NOMO-1 treated with dmso at 0.1 percent for 144 hours (cell line): ENCODE data around the gene PCTP.

ENCODE experiments used
- DNase-seq: peaks from one replicate; lab custom pipeline; 2025; ENCODE audit not compliant: unreplicated experiment; lab: John Stamatoyannopoulos, UW

Gene PCTP

GRCh38 chr17:55750750-55751657, at the start of gene PCTP:
Gene PCTP, plus strand, starts transcription at chr17:55751051. Its CDS starts 53 bp downstream, at chr17:55751104.
- peak; percentile 95 for DNase-seq

DNA sequence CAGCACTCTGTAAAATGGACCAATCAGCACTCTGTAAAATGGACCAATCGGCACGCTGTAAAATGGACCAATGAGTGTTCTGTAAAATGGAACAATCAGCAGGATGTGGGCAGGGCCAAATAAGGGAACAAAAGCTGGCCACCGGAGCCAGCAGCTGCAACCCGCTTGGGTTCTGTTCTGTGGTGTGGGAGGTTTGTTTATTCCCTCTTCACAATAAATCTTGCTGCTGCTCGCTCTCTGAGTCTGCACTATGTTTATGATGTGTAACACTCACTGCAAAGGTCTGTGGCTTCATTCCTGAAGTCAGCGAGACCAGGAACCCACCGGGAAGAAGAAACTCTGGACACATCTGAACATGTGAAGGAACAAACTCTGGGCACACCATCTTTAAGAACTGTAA, 48.7 kb upstream of the PCTP start:
- no peak for DNase-seq

- DNase-seq: peak; percentile 46
Observed at GRCh38 chr17:55704401-55704800, 46.5 kb upstream of the PCTP start.

GRCh38 chr17:55705847-55706246, 45.0 kb upstream of the PCTP start:
- no peak for DNase-seq

DNA sequence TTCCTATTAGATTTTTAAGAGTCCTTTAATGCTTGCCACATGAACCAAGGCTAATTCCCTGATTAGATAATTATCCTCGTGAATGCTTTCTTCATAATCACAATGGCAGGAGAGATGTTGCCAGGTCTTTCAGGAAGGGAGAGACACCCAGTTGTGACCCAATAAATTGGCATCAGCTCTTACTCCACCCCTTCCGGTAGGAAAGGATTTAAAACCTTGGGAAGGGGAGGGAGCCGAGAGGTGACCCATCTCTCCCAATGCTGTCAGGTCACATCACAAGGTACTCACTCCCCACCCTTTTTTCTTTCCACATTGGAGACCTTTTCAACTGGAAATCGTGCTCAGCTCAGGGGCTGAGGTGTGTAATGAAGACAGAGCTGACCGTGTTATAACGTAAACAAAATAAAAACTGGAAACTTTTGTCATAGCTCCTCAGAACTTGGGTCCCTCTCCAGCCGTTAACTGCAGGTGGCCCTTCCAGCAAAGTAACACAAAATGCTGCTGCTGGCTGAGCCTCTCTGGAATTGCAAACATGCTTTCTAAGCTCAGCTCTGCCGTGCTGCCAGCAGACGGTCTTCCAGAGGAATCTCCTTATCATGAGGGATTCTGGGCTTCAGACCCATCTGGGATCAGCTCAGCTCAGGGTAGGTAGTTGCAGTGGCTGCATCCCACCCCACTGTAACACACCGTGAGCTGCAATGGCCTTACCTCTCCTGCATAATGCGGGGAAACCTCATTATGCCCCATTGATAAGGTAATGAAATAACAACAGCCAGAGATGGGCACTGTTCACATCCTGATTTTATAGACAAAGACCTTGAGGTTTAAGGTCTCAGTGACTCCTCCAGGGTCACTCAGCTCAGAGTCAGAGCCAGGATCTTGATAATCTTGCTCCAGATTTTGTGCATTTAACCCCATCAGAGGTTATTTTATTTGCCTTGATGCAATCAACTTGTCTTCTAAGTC, 43.8 kb upstream of the PCTP start:
- no peak for DNase-seq

DNA sequence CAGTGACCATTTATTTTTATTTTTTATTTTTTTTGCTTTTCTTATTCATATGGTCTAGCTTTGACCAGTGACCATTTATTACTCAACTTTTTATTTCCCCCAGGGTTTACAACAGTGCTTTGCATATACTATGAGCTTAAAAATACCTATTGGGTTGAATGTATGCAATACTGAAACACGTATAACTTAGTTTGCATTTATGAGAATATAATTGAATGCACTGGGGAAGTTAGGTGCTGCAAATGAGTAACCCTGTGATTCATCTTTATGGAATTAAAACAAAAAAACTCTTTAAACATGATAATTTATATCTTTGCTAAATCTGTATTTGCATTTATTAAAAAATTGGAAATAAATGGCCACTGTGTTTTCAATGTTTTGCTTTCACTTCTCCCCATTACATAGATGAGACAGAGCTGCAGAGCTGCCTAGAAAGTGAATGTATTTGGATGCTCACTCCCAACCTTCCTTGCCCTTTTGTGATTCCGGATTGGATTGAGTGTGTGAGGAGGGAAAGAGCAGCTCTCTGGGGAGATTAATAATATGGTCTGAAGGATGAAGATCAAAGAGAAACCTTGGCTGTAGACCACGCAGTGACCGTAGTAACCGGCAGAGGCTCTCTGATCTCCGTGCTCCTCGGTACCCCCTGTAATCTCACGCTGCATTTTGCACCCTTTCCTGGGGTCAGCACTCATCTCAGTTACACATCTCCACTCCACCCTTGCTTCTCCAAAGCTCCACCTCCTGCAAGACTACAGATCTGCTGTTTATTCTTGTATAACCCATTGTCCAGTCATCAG, 42.5 kb upstream of the PCTP start:
- no peak for DNase-seq

- no peak for DNase-seq
Observed at GRCh38 chr17:55709440-55709839, 41.4 kb upstream of the PCTP start.

DNA sequence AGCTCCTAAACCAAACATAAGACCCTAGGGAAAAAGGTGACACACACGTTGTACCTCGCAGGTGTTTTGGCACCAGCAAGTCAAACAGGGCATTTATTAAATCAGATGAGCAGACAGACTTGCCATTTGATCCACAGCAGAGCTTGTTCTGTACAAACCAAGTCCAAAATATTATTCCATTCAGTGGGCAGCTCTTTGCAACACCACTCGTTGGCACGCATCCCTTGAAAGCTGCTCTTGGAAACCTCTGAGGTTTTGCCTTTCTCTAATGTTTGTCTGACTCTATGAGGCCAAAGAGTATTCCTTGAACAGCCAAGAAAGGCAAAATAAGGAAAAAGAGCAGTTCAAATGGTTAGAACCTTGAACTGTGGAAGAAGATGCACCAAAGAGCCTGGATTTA, 40.9 kb upstream of the PCTP start:
- no peak for DNase-seq

GRCh38 chr17:55710410-55710809, 40.4 kb upstream of the PCTP start:
- peak; percentile 32 for DNase-seq

DNA sequence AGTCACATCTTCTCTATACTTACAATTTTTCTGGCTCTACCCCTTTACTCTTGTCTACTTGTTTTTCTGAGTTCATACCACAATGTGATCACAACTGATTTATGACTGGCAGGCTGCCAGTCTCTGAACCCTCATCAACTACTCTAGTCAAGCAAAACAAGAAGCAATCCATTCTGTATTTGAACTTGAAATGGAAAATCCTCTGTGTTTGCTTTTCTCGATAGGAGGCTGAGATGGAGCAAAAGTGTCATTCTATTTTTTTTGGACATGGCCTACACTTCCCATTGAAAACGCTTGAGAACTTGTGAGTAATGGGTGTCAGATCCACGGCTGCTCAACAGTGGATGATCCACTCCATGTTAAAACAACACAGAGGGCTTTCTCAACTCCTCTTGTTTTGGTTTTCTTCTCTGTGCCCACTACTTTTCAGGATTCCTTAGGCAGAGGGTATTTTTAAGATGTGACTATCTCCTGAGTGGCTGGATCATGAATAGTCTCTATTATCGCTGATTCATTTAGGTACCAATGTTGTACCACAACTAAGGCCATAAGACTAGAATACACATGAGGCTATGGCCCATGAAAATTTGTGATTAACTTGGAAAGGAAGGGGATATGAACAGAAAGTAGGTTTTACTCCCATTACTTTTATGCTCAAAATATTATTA, 39.9 kb upstream of the PCTP start:
- no peak for DNase-seq

DNA sequence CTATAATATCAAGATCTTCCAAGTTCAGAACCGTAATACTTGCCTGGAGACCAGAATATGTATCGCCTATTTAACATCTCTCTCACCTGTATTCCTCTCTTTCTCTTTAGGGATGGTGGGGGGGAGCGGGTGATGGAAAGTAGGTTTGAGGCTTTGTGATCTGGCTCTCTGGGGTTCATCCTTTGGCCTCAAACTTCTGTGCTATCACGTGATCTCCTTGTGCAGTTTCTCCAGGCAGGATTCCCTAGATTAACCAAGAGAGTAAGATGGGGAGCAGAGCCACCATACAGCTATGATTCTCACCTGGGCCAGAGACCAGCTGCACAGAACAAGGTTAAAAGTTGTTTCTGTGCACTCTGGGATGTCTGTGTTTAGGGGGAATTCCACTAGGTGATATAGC, 33.4 kb upstream of the PCTP start:
- DNase-seq: no peak

DNA sequence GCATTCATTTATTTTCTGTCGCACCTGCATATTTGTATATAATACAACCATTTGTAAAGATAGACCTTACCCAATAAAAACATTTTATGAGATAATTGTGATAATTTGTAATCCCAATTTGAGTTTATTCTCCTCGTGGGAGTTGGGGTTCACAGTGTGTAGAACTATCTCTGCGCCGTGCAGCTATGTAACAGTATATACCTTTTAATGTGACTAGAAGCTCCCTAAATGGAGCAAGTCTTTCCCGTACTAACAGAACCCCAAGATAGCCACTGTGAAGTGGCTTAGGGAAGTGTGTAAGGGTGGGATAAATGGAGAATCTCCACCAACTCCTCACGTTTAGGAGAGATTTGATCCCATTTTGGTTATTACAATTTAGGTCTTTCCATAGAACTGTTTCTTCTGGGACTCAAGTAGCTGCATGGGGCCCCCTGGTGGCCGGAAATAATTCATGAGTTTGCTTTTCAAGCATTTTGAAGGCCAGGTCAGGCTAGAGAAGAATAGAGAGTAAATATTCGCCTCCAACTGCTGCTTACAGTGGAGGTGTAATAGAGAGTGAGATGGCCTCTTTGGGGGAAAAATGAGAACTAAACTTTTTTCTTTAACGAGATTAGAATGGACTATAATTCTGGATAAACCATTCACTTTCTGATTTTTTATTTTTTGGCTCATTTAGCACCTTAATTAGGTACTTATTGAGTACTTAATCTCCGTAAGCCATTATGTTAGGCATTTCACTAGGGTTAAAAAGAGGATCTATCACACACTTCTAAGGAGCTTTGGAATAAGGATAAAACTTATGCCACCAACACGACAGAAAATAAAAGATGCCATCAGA, 32.7 kb upstream of the PCTP start:
- no peak for DNase-seq

DNA sequence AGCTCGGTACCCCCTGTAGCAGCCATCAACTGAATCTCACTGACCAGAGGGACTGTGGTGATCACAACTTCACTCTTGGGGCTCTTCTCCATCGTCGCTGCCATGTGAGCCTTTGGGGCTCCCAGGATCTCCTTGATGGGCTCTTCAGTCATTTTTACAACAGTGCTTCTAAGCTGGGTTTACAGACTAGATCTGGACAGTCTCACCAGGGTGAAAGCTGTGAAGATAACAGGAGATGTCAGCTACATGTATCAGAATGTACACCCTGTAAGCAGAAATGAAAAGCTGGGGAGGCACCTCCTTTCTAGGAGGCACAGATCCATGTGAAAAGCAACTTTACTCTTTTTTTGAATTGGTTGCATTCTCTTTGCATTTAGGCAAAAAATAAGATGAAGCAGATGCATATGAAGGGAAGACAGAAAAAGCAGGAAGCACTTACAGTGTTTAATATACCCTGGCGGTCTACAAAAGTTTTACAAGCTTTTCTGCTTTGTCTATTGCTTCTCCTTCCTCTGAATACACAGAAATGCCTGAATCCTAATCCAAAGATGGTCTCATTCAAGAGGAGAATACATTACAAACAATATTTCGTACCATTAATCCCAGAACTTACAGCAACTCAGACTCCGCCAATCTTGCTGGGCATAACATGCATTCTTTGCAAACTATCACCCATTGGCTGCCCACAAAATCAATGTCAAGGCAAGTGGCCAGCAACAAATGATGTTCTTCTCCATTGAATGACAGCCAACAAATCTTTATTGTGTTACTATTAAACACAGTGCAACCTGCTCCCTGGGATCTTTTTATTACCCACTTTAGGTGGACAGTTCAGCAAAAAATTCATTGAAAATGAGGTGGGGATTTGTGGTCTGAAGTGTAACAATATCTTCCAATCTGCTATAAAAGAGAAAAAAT, 29.7 kb upstream of the PCTP start:
- DNase-seq: no peak

DNA sequence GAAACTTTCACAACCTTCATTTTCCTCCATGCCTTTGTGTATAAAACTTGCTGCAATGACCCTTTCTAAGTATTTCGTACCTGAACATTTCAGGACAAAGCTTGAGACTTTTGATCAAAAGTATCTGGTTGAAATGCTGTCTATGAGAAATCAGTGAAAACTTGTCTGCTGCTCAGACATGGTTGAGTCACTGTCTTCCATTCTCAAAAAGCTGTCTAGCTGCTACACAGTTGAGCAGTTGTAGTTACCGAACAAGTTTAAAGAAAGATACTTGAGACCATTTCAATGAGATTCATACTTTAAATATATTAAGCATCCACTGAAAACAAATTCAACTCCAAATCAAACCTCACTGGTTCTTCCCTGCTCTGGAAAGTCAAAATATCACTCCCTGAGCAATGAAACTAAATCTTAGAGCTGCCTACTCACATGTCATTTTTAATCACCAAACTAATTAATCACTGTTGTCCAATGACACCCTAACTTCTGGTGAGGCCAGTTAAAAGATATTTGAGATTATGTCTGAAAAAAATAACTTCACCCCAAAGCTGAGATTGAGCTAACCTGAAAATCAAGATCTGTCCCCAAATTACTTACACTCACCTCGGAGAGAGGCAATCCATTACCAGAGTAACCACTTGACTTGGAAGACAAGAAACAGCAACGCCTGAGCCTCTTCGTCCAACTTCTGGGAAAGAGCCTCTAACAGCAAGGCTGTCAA, 28.7 kb upstream of the PCTP start:
- DNase-seq: no peak

DNA sequence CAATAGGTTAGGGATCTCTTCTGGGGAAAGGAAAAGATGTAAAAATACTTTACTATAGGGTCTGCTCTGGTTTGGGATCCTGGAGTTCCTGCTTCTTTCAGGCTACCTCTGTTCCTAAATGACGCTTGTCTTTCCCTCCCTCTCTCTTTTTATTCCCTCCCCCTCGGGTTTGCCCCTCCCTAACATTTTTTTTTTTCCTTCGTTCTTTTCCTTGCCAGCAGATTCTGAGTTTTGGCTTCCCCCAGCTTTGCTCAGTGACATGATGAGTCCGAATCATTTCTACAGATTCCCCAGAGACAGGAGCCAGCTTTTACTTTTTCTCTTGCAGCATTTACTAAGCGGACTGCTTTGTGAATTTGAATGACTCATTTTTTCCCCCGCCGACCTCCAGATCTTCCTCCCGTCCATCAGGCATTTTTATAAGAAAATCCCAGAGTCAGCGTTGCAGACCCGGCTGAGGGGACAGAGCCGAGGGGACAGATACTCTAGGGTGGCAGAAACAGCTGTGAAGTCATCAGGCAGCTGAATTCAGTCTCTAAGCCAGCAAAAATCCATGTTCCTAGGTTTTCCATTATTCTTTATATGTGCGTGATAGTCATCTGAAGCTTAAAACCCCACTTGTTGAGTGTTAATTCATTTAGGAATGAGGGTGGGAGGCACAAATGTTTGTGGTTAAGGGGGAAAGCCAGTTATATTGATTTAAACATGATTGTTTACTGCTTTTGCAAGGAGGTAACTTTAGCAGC, 27.9 kb upstream of the PCTP start, which contains the start of gene TMEM100:
TSS of gene TMEM100 (minus strand) at position 123 of the 746 bp plus-strand sequence. CDS start 1,794 bp downstream, outside the sequence.
- DNase-seq: no peak

DNA sequence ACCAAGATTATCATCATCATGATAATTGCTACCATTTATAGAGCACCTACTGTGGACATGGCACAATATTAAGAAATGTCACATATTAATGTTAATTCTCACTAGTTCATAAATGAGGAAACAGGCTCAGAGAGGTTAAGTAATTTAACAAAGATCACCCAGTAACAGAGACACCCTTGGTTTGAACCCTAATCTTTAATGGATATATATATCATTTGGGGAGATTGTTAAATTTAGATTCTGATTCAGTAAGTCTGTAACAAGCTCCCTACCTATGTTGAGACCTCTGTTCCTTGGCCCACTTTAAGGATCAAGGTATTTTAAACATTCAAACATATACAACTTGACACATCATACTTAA, 27.4 kb upstream of the PCTP start:
- DNase-seq: no peak

DNA sequence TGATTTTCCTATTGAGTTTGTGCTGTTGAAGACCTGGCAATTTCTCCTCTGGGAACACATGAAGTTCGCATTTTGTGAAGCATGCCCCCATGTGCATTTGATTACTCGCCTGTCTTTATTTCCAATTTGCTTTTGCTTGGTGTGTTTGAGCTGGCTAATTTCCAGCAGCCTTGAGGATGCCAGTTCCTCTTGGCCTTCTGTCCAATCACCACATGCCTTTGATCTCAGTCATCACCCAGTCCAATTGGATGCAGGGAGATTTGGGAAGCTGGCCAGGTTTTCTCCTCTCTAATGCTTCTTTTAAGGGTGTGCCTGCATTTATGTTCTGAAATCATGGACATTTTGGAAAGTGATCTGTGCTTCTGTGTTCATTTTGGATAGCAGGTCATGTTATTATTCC, 24.4 kb upstream of the PCTP start:
- no peak for DNase-seq
